CD4-positive, CD25-positive, alpha-beta regulatory T cell (primary cell): ENCODE measurements around the gene NHSL2. TPM values are rescaled to one million over a fixed set of nuclear protein-coding genes. Genes with fewer than 3 reads are reported as not detected.
"Not testable (repeated sequence)": the region's sequence is repeated elsewhere in the genome, so short reads cannot be mapped to it uniquely, and the experiment has no call there.

Source experiments
- ATAC-seq, 2 donors: fragments of 150-1000 bp; cut with Tn5 transposase; one replicate each; pipeline ENCODE4 v1.10.0; 2021; ENCODE audit warnings: low read depth in 2 of 2, moderate number of reproducible peaks in 2 of 2, moderate library complexity in 1 of 2
- DNase-seq, 3 donors: peaks; one replicate each; pipeline versions ENCODE4 v3.0.0 to v3.0.0-alpha.2; 2012 to 2022; ENCODE audit warnings: mixed read lengths in 1 of 3
- H3K27ac ChIP-seq: one replicate; pipeline ENCODE4 v1.7.0; 2013; ENCODE audit warnings: mild to moderate bottlenecking, low read length; ENCODE audit not compliant: insufficient read depth, poor library complexity, severe bottlenecking
- H3K27me3 ChIP-seq: one replicate; pipeline ENCODE4 v1.7.0; 2013; ENCODE audit warnings: low read length; ENCODE audit not compliant: control insufficient read depth, insufficient read depth
- H3K36me3 ChIP-seq: one replicate; pipeline ENCODE4 v1.7.0; 2013; ENCODE audit warnings: mild to moderate bottlenecking, low read length, moderate library complexity; ENCODE audit not compliant: control insufficient read depth, insufficient read depth
- H3K4me1 ChIP-seq: 2 replicates; pipeline ENCODE4 v1.7.0; 2013; ENCODE audit warnings: mild to moderate bottlenecking, low read length; ENCODE audit not compliant: insufficient read depth, control insufficient read depth, poor library complexity, severe bottlenecking
- H3K4me3 ChIP-seq: one replicate; pipeline ENCODE4 v1.7.0; 2013; ENCODE audit warnings: low read depth, mild to moderate bottlenecking, low read length, moderate library complexity
- H3K9me3 ChIP-seq, 2 experiments: 1 replicate in 1 of 2; 2 replicates in 1 of 2; pipeline ENCODE4 v1.7.0; 2013; ENCODE audit warnings: low read length in 2 of 2, mild to moderate bottlenecking in 1 of 2, moderate library complexity in 1 of 2; ENCODE audit not compliant: control insufficient read depth in 2 of 2
- H3K27ac Mint-ChIP-seq, 3 donors: one replicate each; pipeline ENCODE4 v1.8.0; 2020 to 2022; ENCODE audit warnings: mild to moderate bottlenecking in 3 of 3, mixed read lengths in 3 of 3, moderate library complexity in 2 of 3
- H3K27me3 Mint-ChIP-seq: one replicate; pipeline ENCODE4 v1.8.0; 2022; ENCODE audit warnings: mild to moderate bottlenecking, mixed read lengths
- H3K36me3 Mint-ChIP-seq: one replicate; pipeline ENCODE4 v1.8.0; 2020; ENCODE audit warnings: mixed read lengths
- H3K4me1 Mint-ChIP-seq, 4 donors: one replicate each; pipeline ENCODE4 v1.8.0; 2020 to 2022; ENCODE audit warnings: mixed read lengths in 4 of 4, mild to moderate bottlenecking in 1 of 4
- H3K4me3 Mint-ChIP-seq, 4 donors: one replicate each; pipeline ENCODE4 v1.8.0; 2020 to 2022; ENCODE audit warnings: mild to moderate bottlenecking in 4 of 4, mixed read lengths in 4 of 4, moderate library complexity in 3 of 4
- H3K9me3 Mint-ChIP-seq, 7 donors: one replicate each; pipeline ENCODE4 v1.8.0; 2020 to 2022; ENCODE audit warnings: mixed read lengths in 7 of 7, mild to moderate bottlenecking in 3 of 7, moderate library complexity in 2 of 7
- polyA plus RNA-seq, 4 donors: library from polyadenylated mRNA; unstranded; fragments of 300-500 nt; fragmentation: Illumina TruSeq; gene quantifications; one replicate each; pipeline ENCODE4 v1.2.3, GENCODE V29; 2021
- total RNA-seq: library from RNA; stranded (reverse); gene quantifications from one replicate; pipeline ENCODE4 v1.2.3, GENCODE V29; 2022

The NHSL2 gene
- total and polyA plus RNA-seq, 5 donors from 2014 or later, result 1.5 to 6.7 (median 2.2) TPM

GRCh38 chrX:72057849-72058248, 147.2 kb downstream of the NHSL2 start:
- ATAC-seq, result no peak
- Histone ChIP-seq H3K27me3 (no peaks in the 10 kb centered on the region), H3K36me3 (no peaks in the 10 kb centered on the region), H3K4me1 (no peaks in the 10 kb centered on the region), H3K9me3 (no peaks in the 10 kb centered on the region), H3K4me3 (no peak overlapping the region), H3K27ac (no peak overlapping the region)
- Mint-ChIP-seq H3K27me3 (peaks cover 11% of the 10 kb centered on the region), H3K4me1 (peaks cover 0 to 7% (median 0%) of the 10 kb centered on the region in 4 donors), H3K4me3 (no peak overlapping the region), H3K27ac (no peak overlapping the region), H3K9me3 (peaks cover 0 to 2% (median 0%) of the 10 kb centered on the region in 7 donors), H3K36me3 (no peaks in the 10 kb centered on the region)
- peak in 1 of 3 donors; percentile 29 for DNase-seq

- H3K27ac Mint-ChIP-seq, H3K4me1 ChIP-seq, H3K4me3 ChIP-seq, H3K4me3 Mint-ChIP-seq, H3K4me1 Mint-ChIP-seq, H3K36me3 Mint-ChIP-seq, H3K27me3 ChIP-seq, H3K36me3 ChIP-seq, DNase-seq, H3K9me3 ChIP-seq, H3K9me3 Mint-ChIP-seq, ATAC-seq, H3K27ac ChIP-seq: not testable (repeated sequence)
- H3K27me3 Mint-ChIP-seq, result peaks cover 11% of the 10 kb centered on the region
These were observed 147.7 kb downstream of the NHSL2 start for GRCh38 chrX:72058346-72058745.

- no peaks in the 10 kb centered on the region for H3K9me3 ChIP-seq
- H3K27me3 ChIP-seq, result no peaks in the 10 kb centered on the region
- ATAC-seq, result no peak
- no peak for DNase-seq
- no peaks in the 10 kb centered on the region for H3K36me3 Mint-ChIP-seq
- peaks cover 7% of the 10 kb centered on the region for H3K27me3 Mint-ChIP-seq
- no peaks in the 10 kb centered on the region for H3K4me1 ChIP-seq
- no peaks in the 10 kb centered on the region for H3K36me3 ChIP-seq
- H3K27ac ChIP-seq, result no peak overlapping the region
- peaks cover 0 to 2% (median 0%) of the 10 kb centered on the region in 7 donors for H3K9me3 Mint-ChIP-seq
- H3K4me1 Mint-ChIP-seq, result peaks cover 0 to 7% (median 0%) of the 10 kb centered on the region in 4 donors
- H3K4me3 Mint-ChIP-seq, result no peak overlapping the region
- no peak overlapping the region for H3K27ac Mint-ChIP-seq
- no peak overlapping the region for H3K4me3 ChIP-seq
These were observed 149.7 kb downstream of the NHSL2 start for GRCh38 chrX:72060196-72060920.

DNA sequence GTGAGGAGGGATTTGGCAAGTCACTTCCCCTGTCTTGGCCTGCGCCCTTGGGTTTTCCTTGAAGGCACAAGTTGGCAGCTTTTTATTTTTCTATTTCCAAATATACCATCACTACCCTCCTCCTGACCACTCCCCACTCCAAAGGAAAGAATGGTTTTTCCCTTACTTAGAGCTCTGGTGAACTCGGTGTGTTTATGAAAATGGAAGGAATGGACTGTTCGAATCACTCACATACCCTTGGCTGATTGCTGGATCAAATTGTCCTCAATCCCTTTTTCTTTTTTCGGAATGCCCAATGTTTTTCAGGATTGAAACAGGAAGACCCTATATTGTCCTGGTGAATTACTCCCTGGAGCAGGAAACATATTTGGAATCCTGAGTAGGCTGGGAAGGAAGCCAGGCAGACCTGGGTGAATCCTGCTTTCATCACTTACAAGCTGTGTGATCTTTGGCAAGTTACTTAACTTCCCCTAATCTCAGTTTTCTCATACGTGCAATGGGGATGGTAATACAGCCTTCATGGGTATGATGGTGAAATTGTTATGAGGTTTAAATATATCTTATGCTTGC, 150.4 kb downstream of the NHSL2 start:
- Histone ChIP-seq H3K4me3 (no peak overlapping the region), H3K36me3 (no peaks in the 10 kb centered on the region), H3K27me3 (no peaks in the 10 kb centered on the region), H3K27ac (no peak overlapping the region), H3K9me3 (no peaks in the 10 kb centered on the region), H3K4me1 (no peaks in the 10 kb centered on the region)
- Mint-ChIP-seq H3K27ac (no peak overlapping the region), H3K36me3 (no peaks in the 10 kb centered on the region), H3K9me3 (peaks cover 0 to 2% (median 0%) of the 10 kb centered on the region in 7 donors), H3K4me3 (no peak overlapping the region), H3K4me1 (peaks cover 0 to 7% (median 0%) of the 10 kb centered on the region in 4 donors), H3K27me3 (peaks cover 13% of the 10 kb centered on the region)
- ATAC-seq (no peak), DNase-seq (no peak)

DNA sequence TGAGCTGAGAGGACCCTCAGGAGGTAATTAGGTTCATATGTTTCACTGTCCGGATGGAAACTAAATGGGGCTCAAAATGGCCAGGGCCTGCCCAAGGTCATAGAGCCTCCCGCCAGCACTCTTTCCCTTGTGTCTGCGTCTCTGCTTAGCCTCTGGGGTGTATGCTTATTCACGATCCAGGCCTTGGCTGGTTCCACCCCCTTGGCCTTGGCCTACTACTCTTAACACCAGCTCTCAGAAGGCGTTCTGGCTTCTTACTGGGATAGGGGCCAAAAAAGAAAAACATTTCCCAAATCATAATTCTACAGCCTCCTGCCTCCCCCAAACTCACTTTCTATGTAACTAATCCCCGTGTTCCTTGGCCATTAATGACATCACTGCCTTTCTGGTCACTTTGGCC, 152.3 kb downstream of the NHSL2 start:
- no peak overlapping the region for H3K4me3 Mint-ChIP-seq
- Histone ChIP-seq H3K27ac (no peak overlapping the region), H3K9me3 (no peaks in the 10 kb centered on the region), H3K4me1 (no peaks in the 10 kb centered on the region), H3K27me3 (peaks cover 2% of the 10 kb centered on the region), H3K4me3 (no peak overlapping the region), H3K36me3 (no peaks in the 10 kb centered on the region)
- ATAC-seq, result no peak
- no peak for DNase-seq
- no peaks in the 10 kb centered on the region for H3K36me3 Mint-ChIP-seq
- peaks cover 23% of the 10 kb centered on the region for H3K27me3 Mint-ChIP-seq
- no peak overlapping the region for H3K27ac Mint-ChIP-seq
- no peaks in the 10 kb centered on the region for H3K4me1 Mint-ChIP-seq
- peaks cover 0 to 2% (median 0%) of the 10 kb centered on the region in 7 donors for H3K9me3 Mint-ChIP-seq

GRCh38 chrX:72069350-72070160, 158.9 kb downstream of the NHSL2 start:
- no peak overlapping the region for H3K27ac ChIP-seq
- H3K4me1 Mint-ChIP-seq, result peaks cover 0 to 5% (median 0%) of the 10 kb centered on the region in 4 donors
- peaks cover 0 to 2% (median 0%) of the 10 kb centered on the region in 7 donors for H3K9me3 Mint-ChIP-seq
- no peak for ATAC-seq
- peak overlapping the region in 2 of 3 donors; percentile 63 to 67 for H3K27ac Mint-ChIP-seq
- H3K36me3 ChIP-seq, result no peaks in the 10 kb centered on the region
- H3K27me3 ChIP-seq, result peaks cover 2% of the 10 kb centered on the region
- H3K4me3 ChIP-seq, result no peak overlapping the region
- H3K27me3 Mint-ChIP-seq, result peaks cover 30% of the 10 kb centered on the region
- H3K4me3 Mint-ChIP-seq, result no peak overlapping the region
- H3K9me3 ChIP-seq, result no peaks in the 10 kb centered on the region
- no peaks in the 10 kb centered on the region for H3K36me3 Mint-ChIP-seq
- H3K4me1 ChIP-seq, result no peaks in the 10 kb centered on the region
- no peak for DNase-seq

GRCh38 chrX:72071213-72071612, 160.6 kb downstream of the NHSL2 start:
- DNase-seq, result no peak
- Mint-ChIP-seq H3K9me3 (peaks cover 0 to 2% (median 0%) of the 10 kb centered on the region in 7 donors), H3K4me1 (peaks cover 0 to 5% (median 0%) of the 10 kb centered on the region in 4 donors), H3K27me3 (peaks cover 22% of the 10 kb centered on the region), H3K4me3 (no peak overlapping the region), H3K27ac (no peak overlapping the region), H3K36me3 (no peaks in the 10 kb centered on the region)
- Histone ChIP-seq H3K36me3 (no peaks in the 10 kb centered on the region), H3K27ac (no peak overlapping the region), H3K4me1 (no peaks in the 10 kb centered on the region), H3K4me3 (no peak overlapping the region), H3K9me3 (no peaks in the 10 kb centered on the region), H3K27me3 (peaks cover 2% of the 10 kb centered on the region)
- no peak for ATAC-seq
